Fibroblast of peridontal ligament (primary cell): Measurements from ENCODE around the gene TAT.
A peak's percentile ranks its signal among the peaks of the same experiment; 100 is the strongest.

ENCODE experiments used
- DNase-seq: peaks from one replicate; pipeline ENCODE4 v3.0.0-alpha.2; 2010; ENCODE audit errors: extremely low read depth

TAT gene

GRCh38 chr16:71537643-71538042, 39.2 kb downstream of the TAT start:
- peak; percentile 44 for DNase-seq

- no peak for DNase-seq
Measured at GRCh38 chr16:71536752-71537499, 40.0 kb downstream of the TAT start.

GRCh38 chr16:71532366-71532765, 44.5 kb downstream of the TAT start:
- DNase-seq: no peak

- DNase-seq: no peak
Measured at GRCh38 chr16:71528863-71529262, 48.0 kb downstream of the TAT start.

GRCh38 chr16:71528257-71528656, 48.6 kb downstream of the TAT start:
- DNase-seq: no peak

- DNase-seq: peak; percentile 56
Measured at GRCh38 chr16:71526111-71526631, 50.7 kb downstream of the TAT start, which contains the start of gene CHST4. Gene CHST4, plus strand, starts transcription at chr16:71526426. Its CDS starts 10,252 bp downstream, at chr16:71536678.

- no peak for DNase-seq
Measured at GRCh38 chr16:71524566-71525553, 52.0 kb downstream of the TAT start.

- no peak for DNase-seq
Measured at GRCh38 chr16:71520550-71520949, 56.3 kb downstream of the TAT start.
